ENCODE data around the gene GRIK5. TPM values are rescaled to one million over a fixed set of nuclear protein-coding genes. Genes with fewer than 3 reads are reported as not detected.

The GRIK5 gene
- polyA plus RNA-seq, 1 donor (not counting 4 experiments of a cell fraction or from before 2014, with no cell fraction given) = 0.17 TPM

DNA sequence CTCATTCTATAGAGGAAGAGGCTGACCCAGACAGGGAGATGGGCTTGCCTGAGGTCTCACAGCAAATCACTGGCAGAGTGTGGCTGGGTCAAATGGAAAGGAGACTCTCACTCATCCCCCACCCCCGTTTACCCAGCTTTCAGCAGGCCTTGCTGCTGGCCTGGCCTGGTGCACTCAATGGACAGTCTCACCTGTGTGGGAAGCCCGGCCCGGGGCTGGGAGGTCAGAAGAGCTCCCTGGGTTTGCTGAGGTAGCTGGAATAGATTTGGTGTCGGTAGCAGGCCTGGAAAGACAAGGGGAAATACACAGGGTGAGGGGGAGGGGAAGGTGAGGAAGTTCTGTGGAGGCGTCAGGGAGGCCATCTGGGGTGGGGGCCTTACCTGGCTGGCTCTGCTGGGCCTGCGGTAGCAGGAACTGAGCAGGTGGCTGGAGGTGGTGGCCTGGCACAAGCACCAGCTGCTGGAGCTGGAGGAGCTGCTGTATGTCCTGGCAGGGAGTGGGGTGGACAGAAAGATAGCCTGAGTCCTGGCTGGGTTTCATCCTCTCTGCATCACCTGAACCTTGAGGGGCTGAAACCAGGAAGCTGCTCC is 29.4 kb upstream of the GRIK5 start:
- H2AFZ ChIP-seq (ENCODE audit: control insufficient read depth, low read length) = no peak overlapping the region
- no peaks in the 10 kb centered on the region for H4K20me1 ChIP-seq (ENCODE audit: control insufficient read depth, extremely low read depth, insufficient read depth, low read length)
- H3K27ac ChIP-seq (ENCODE audit: control insufficient read depth, insufficient read depth, low read length) = no peak overlapping the region
- H3K27me3 ChIP-seq (ENCODE audit: control insufficient read depth, extremely low read depth, insufficient read depth, low read length) = no peaks in the 10 kb centered on the region
- dilution Hi-C loops (cut with MboI; ENCODE audit: extremely low pct_ligation_motif_present, low sequenced_read_pairs) = no loop called here
- no peak overlapping the region for H3K9ac ChIP-seq (ENCODE audit: control insufficient read depth, extremely low read depth, insufficient read depth, low read length)
- no peaks in the 10 kb centered on the region for H3K9me3 ChIP-seq (ENCODE audit: control insufficient read depth, low read depth, low read length)
- no peak overlapping the region for H3K4me3 ChIP-seq (ENCODE audit: control insufficient read depth in 2 of 3, extremely low read depth in 1 of 3, insufficient read depth in 2 of 3, low read depth in 1 of 3, low read length in 3 of 3)
- FAIRE-seq (no peak), DNase-seq (ENCODE audit: low read depth, low spot score) (no peak)
- H3K4me1 ChIP-seq (ENCODE audit: control insufficient read depth, extremely low read depth, insufficient read depth, low read length) = no peaks in the 10 kb centered on the region
- no peak for TF ChIP-seq EZH2 (IDR thresholded peaks at IDR 0.05; ENCODE audit: low read length)
- TF ChIP-seq, protein P1, sequence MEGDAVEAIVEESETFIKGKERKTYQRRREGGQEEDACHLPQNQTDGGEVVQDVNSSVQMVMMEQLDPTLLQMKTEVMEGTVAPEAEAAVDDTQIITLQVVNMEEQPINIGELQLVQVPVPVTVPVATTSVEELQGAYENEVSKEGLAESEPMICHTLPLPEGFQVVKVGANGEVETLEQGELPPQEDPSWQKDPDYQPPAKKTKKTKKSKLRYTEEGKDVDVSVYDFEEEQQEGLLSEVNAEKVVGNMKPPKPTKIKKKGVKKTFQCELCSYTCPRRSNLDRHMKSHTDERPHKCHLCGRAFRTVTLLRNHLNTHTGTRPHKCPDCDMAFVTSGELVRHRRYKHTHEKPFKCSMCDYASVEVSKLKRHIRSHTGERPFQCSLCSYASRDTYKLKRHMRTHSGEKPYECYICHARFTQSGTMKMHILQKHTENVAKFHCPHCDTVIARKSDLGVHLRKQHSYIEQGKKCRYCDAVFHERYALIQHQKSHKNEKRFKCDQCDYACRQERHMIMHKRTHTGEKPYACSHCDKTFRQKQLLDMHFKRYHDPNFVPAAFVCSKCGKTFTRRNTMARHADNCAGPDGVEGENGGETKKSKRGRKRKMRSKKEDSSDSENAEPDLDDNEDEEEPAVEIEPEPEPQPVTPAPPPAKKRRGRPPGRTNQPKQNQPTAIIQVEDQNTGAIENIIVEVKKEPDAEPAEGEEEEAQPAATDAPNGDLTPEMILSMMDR (optimal IDR thresholded peaks at IDR 0.05 in 1 of 3, IDR thresholded peaks at IDR 0.05 in 1 of 3, conservative IDR thresholded peaks at IDR 0.05 in 1 of 3; ENCODE audit: extremely low read depth in 1 of 3, insufficient read depth in 2 of 3, low read length in 3 of 3) = no peak
- no peak overlapping the region for H3K4me2 ChIP-seq (ENCODE audit: control insufficient read depth, extremely low read depth, insufficient read depth, low read depth, low read length)
- H3K36me3 ChIP-seq (ENCODE audit: control insufficient read depth in 2 of 2, extremely low read depth in 1 of 2, insufficient read depth in 2 of 2, low read length in 2 of 2) = no peaks in the 10 kb centered on the region
- no peaks in the 10 kb centered on the region for H3K79me2 ChIP-seq (ENCODE audit: control insufficient read depth, insufficient read depth, low read length)
- H3K9me1 ChIP-seq (ENCODE audit: control insufficient read depth, extremely low read depth, insufficient read depth, low read length) = no peaks in the 10 kb centered on the region

DNA sequence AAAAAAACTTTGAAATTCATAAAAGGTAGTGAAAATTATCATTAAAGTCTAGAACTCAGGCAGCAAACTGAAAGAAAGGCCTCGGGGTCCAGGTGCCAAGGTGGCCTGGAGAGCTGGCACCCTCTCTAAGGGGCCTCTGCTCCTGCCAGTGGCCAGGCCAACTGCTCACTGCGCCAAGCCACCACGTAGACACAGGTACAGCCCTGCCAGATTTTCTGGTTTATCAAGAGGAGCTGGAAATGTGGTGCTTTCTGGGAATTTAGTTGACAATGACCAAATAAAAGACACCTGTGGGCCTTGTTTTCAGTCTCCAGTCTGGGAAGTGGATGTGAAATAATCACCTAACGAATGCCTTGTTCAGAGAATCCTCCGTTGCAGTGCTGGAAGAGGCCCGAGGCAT is 28.8 kb upstream of the GRIK5 start:
- no peak overlapping the region for H2AFZ ChIP-seq (ENCODE audit: control insufficient read depth, low read length)
- TF ChIP-seq, protein P1 (optimal IDR thresholded peaks at IDR 0.05 in 1 of 3, IDR thresholded peaks at IDR 0.05 in 1 of 3, conservative IDR thresholded peaks at IDR 0.05 in 1 of 3; ENCODE audit: extremely low read depth in 1 of 3, insufficient read depth in 2 of 3, low read length in 3 of 3) = no peak
- no peak for TF ChIP-seq EZH2 (IDR thresholded peaks at IDR 0.05; ENCODE audit: low read length)
- no peaks in the 10 kb centered on the region for H3K9me3 ChIP-seq (ENCODE audit: control insufficient read depth, low read depth, low read length)
- no peak overlapping the region for H3K4me3 ChIP-seq (ENCODE audit: control insufficient read depth in 2 of 3, extremely low read depth in 1 of 3, insufficient read depth in 2 of 3, low read depth in 1 of 3, low read length in 3 of 3)
- DNase-seq (ENCODE audit: low read depth, low spot score) (no peak), FAIRE-seq (no peak)
- no peak overlapping the region for H3K27ac ChIP-seq (ENCODE audit: control insufficient read depth, insufficient read depth, low read length)
- no peak overlapping the region for H3K9ac ChIP-seq (ENCODE audit: control insufficient read depth, extremely low read depth, insufficient read depth, low read length)
- H3K27me3 ChIP-seq (ENCODE audit: control insufficient read depth, extremely low read depth, insufficient read depth, low read length) = no peaks in the 10 kb centered on the region
- dilution Hi-C loops (cut with MboI; ENCODE audit: extremely low pct_ligation_motif_present, low sequenced_read_pairs) = no loop called here
- H3K79me2 ChIP-seq (ENCODE audit: control insufficient read depth, insufficient read depth, low read length) = no peaks in the 10 kb centered on the region
- no peaks in the 10 kb centered on the region for H3K4me1 ChIP-seq (ENCODE audit: control insufficient read depth, extremely low read depth, insufficient read depth, low read length)
- H3K36me3 ChIP-seq (ENCODE audit: control insufficient read depth in 2 of 2, extremely low read depth in 1 of 2, insufficient read depth in 2 of 2, low read length in 2 of 2) = no peaks in the 10 kb centered on the region
- H4K20me1 ChIP-seq (ENCODE audit: control insufficient read depth, extremely low read depth, insufficient read depth, low read length) = no peaks in the 10 kb centered on the region
- no peaks in the 10 kb centered on the region for H3K9me1 ChIP-seq (ENCODE audit: control insufficient read depth, extremely low read depth, insufficient read depth, low read length)
- H3K4me2 ChIP-seq (ENCODE audit: control insufficient read depth, extremely low read depth, insufficient read depth, low read depth, low read length) = no peak overlapping the region
